Right lobe of liver (tissue), 6 donors: ENCODE results near the gene CHMP1A. TPM values are rescaled to one million over a fixed set of nuclear protein-coding genes. Genes with fewer than 3 reads are reported as not detected.

Source experiments
- ATAC-seq, 4 donors: fragments of 200-7000 bp; cut with Tn5 transposase; one replicate each; pipeline ENCODE4 v1.9.1; 2020; ENCODE audit warnings: mild to moderate bottlenecking in 4 of 4, moderate library complexity in 4 of 4
- DNase-seq, 3 donors: peaks; one replicate each; pipeline ENCODE4 v3.0.0-alpha.2; 2020
- H3K27ac ChIP-seq, 3 donors: fragments of 200-600 bp; one replicate each; pipeline ENCODE4 v1.8.0; 2022
- H3K27me3 ChIP-seq, 2 donors: fragments of 200-600 bp; one replicate each; pipeline ENCODE4 v1.8.0; 2022
- H3K36me3 ChIP-seq, 4 donors: fragments of 200-600 bp; sonication (generic) in 1 of 4; one replicate each; pipeline versions ENCODE4 v1.5.1 to v1.8.0; 2017 to 2022; ENCODE audit warnings: control low read depth in 1 of 4
- H3K4me1 ChIP-seq, 4 donors: fragments of 200-600 bp; sonication (generic) in 1 of 4; one replicate each; pipeline versions ENCODE4 v1.5.1 to v1.8.0; 2017 to 2022; ENCODE audit warnings: control low read depth in 1 of 4
- H3K4me3 ChIP-seq, 3 donors: fragments of 200-600 bp; one replicate each; pipeline ENCODE4 v1.8.0; 2022
- H3K9me3 ChIP-seq, 4 donors: fragments of 200-600 bp; sonication (generic) in 1 of 4; one replicate each; pipeline versions ENCODE4 v1.5.1 to v1.8.0; 2017 to 2022; ENCODE audit warnings: control low read depth in 1 of 4
- POLR2A ChIP-seq: fragments of 450-650 bp; IDR thresholded peaks from one replicate; pipeline ENCODE4 v1.6.1; 2017; ENCODE audit warnings: antibody characterized with exemption, mild to moderate bottlenecking
- WGBS: methylation state at CpG from one replicate; pipeline ENCODE4 v1.1.6; 2018; ENCODE audit warnings: low coverage, low lambda C conversion rate; ENCODE audit not compliant: insufficient coverage; ENCODE audit errors: missing lambda C conversion rate; 5-methylcytosine and 5-hydroxymethylcytosine counted together
- intact Hi-C, 2 donors: fragments of 100-400 bp; cut with DNase I; formaldehyde crosslinking; loops; one replicate each; pipeline versions ENCODE4 v1.11.2 to v1.14.1; 2022
- total RNA-seq, 6 experiments: library from RNA; depleted of rRNA in 2 of 6; stranded (reverse); fragments of >200 nt in 2 of 6; fragmentation: NEBNext Ultra II Directional in 3 of 6; extraction: Animal tissue kit (Norgen Biotek cat#: 25700) in 3 of 6; gene quantifications; one replicate each; pipeline versions ENCODE4 v1.1.0 to v1.2.4, GENCODE V29; 2016 to 2023
- TF ChIP-seq, protein P1 (sequence below), 4 donors: fragments of 200-600 bp in 3 of 4; fragments of 450-650 bp in 1 of 4; IDR thresholded peaks; one replicate each; pipeline versions ENCODE4 v1.5.1 to v1.8.0; 2016 to 2022; ENCODE audit warnings: antibody characterized with exemption in 4 of 4, mild to moderate bottlenecking in 2 of 4
- donor health status: DM: no; HTN: yes; CAD: no.
- donor health status: DM: no; HTN: no; CAD: no.
- donor health status: DM: no; HTN: no; CAD: no.
- donor health status: DM: no; HTN: yes; CAD: no.
- donor health status: DM: no; HTN: yes; CAD: no.

CHMP1A gene
- total RNA-seq, 6 experiments from 2014 or later = 27.2 to 42.3 (median 33.1) TPM

DNA sequence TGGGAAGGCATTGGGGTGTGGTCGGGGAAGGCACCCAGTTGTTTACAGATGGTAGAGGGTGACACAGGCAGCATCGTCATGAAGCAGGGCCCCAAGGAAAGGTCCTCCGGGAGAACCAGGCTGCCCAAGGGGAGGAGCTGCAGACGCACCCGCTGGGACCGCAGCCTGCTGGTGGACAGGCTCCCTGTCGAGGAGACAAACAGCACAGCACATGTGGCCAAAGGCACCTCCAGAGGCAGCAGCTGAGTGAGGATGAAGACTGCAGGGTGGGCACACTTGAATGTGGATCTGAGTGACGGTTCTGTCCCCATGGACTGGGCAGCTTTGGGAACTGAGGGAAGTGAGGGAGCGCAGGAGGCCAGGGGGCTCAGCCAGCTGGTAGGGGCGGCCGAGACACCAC is 12.4 kb downstream of the CHMP1A start:
- peaks cover 0 to 7% (median 0%) of the 10 kb centered on the region in 4 donors for H3K4me1 ChIP-seq
- H3K27me3 ChIP-seq = no peaks in the 10 kb centered on the region
- TF ChIP-seq, protein P1, sequence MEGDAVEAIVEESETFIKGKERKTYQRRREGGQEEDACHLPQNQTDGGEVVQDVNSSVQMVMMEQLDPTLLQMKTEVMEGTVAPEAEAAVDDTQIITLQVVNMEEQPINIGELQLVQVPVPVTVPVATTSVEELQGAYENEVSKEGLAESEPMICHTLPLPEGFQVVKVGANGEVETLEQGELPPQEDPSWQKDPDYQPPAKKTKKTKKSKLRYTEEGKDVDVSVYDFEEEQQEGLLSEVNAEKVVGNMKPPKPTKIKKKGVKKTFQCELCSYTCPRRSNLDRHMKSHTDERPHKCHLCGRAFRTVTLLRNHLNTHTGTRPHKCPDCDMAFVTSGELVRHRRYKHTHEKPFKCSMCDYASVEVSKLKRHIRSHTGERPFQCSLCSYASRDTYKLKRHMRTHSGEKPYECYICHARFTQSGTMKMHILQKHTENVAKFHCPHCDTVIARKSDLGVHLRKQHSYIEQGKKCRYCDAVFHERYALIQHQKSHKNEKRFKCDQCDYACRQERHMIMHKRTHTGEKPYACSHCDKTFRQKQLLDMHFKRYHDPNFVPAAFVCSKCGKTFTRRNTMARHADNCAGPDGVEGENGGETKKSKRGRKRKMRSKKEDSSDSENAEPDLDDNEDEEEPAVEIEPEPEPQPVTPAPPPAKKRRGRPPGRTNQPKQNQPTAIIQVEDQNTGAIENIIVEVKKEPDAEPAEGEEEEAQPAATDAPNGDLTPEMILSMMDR (IDR thresholded peaks at IDR 0.05) = no peak
- TF ChIP-seq POLR2A = no peak
- no peak overlapping the region for H3K27ac ChIP-seq
- peaks cover 0 to 23% (median 5%) of the 10 kb centered on the region in 4 donors for H3K36me3 ChIP-seq
- no peak for ATAC-seq
- no peak overlapping the region for H3K4me3 ChIP-seq
- intact Hi-C loops = no loop called here
- no peaks in the 10 kb centered on the region for H3K9me3 ChIP-seq
- WGBS = no CpG with 5 or more reads among the region's 11 CpGs
- DNase-seq = no peak

- Histone ChIP-seq H3K27ac (no peak overlapping the region), H3K4me3 (no peak overlapping the region), H3K36me3 (peaks cover 0 to 23% (median 5%) of the 10 kb centered on the region in 4 donors), H3K9me3 (no peaks in the 10 kb centered on the region), H3K4me1 (peaks cover 0 to 7% (median 0%) of the 10 kb centered on the region in 4 donors), H3K27me3 (no peaks in the 10 kb centered on the region)
- ATAC-seq (peak in 1 of 4 donors; percentile 10), DNase-seq (no peak)
- 73% methylated on average over 8 of the region's 14 CpGs for WGBS
- intact Hi-C loops = no loop called here
- TF ChIP-seq, protein P1 (IDR thresholded peaks at IDR 0.05) = no peak
- TF ChIP-seq POLR2A = no peak
These were observed 13.7 kb downstream of the CHMP1A start for GRCh38 chr16:89643769-89644300.

DNA sequence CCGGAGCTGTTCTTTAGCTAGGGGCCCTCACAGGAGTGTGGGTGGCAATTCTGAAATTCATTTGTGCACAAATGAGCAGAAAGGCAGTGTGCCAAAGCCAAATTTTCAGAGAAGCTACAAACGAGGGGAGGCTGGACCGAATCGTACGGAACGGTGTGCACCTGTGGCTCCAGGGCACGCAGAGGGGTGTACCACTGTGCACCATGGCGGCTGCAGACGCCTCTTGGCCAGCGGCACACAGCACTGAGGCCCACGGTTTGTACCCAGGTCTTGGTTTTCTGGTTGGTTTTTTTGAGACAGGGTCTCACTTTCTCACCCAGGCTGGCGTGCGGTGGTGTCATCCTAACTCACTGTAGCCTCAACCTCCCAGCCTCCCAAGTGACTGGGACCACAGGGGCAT is 14.9 kb downstream of the CHMP1A start:
- peaks cover 0 to 7% (median 0%) of the 10 kb centered on the region in 4 donors for H3K4me1 ChIP-seq
- WGBS = 39% methylated on average over 3 of the region's 13 CpGs
- no peaks in the 10 kb centered on the region for H3K9me3 ChIP-seq
- TF ChIP-seq, protein P1 (IDR thresholded peaks at IDR 0.05) = no peak
- no peak for TF ChIP-seq POLR2A
- intact Hi-C loops = no loop called here
- no peak for DNase-seq
- H3K27ac ChIP-seq = no peak overlapping the region
- no peaks in the 10 kb centered on the region for H3K27me3 ChIP-seq
- no peak for ATAC-seq
- no peak overlapping the region for H3K4me3 ChIP-seq
- peaks cover 0 to 23% (median 5%) of the 10 kb centered on the region in 4 donors for H3K36me3 ChIP-seq

DNA sequence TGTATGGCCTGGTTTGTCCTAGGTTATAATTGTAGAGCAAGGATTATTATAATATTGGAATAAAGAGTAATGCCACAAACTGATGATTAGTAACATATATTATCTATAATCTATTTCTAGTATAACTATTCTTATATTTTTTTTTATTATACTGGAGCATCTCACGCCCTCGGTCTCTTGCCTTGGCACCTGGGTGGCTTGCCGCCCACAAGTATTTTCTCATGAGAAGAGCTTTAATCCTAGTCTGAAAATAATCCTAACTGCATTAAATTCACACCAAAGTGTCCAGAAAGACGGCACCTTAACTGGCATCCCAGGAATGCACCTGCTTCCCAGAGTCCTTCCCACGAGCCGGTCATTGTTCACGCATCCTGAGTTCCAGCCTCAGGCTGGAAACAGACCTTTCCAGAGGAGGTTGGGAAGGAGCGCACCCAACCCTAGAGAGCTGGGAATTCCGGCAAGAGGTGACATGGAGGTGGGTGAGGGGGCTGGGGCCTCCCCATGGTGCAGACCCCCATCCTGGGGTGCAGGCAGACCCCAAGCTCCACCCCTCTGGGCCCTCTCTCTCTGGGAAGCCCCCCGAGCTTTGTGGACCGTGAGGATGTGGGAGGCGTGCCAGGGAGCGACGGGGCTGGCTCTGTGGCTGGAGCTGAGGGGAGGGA is 15.9 kb downstream of the CHMP1A start:
- DNase-seq (no peak), ATAC-seq (no peak)
- peaks cover 0 to 7% (median 0%) of the 10 kb centered on the region in 4 donors for H3K4me1 ChIP-seq
- H3K27ac ChIP-seq = no peak overlapping the region
- no peaks in the 10 kb centered on the region for H3K27me3 ChIP-seq
- intact Hi-C loops = no loop called here
- no peak for TF ChIP-seq POLR2A
- TF ChIP-seq, protein P1 (IDR thresholded peaks at IDR 0.05) = peak in 1 of 4 donors; percentile 4
- peaks cover 0 to 15% (median 3%) of the 10 kb centered on the region in 4 donors for H3K36me3 ChIP-seq
- peak overlapping the region in 1 of 3 donors; percentile 45 for H3K4me3 ChIP-seq
- H3K9me3 ChIP-seq = no peaks in the 10 kb centered on the region
- 40% methylated on average over 9 of the region's 14 CpGs for WGBS
